Astrocyte of the cerebellum (primary cell): ENCODE measurements around the gene LCAT.

ENCODE experiments used
- DNase-seq: peaks from one replicate; pipeline ENCODE4 v3.0.0-alpha.2; 2011; ENCODE audit warnings: low read depth
- H3K4me3 ChIP-seq: 2 replicates; pipeline ENCODE4 v1.5.1; 2011; ENCODE audit warnings: mild to moderate bottlenecking, low read depth, low read length, moderate library complexity
- CTCF ChIP-seq: IDR thresholded peaks from 2 replicates; pipeline ENCODE4 v1.5.1; 2012; ENCODE audit warnings: low read length, low read depth, moderate library complexity, mild to moderate bottlenecking; ENCODE audit errors: missing control alignments
- in situ Hi-C: cut with HindIII; loops from 2 replicates; pipeline ENCODE4 v1.10.0; 2017; ENCODE audit warnings: low sequenced_read_pairs

The LCAT gene, protein sequence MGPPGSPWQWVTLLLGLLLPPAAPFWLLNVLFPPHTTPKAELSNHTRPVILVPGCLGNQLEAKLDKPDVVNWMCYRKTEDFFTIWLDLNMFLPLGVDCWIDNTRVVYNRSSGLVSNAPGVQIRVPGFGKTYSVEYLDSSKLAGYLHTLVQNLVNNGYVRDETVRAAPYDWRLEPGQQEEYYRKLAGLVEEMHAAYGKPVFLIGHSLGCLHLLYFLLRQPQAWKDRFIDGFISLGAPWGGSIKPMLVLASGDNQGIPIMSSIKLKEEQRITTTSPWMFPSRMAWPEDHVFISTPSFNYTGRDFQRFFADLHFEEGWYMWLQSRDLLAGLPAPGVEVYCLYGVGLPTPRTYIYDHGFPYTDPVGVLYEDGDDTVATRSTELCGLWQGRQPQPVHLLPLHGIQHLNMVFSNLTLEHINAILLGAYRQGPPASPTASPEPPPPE

DNA sequence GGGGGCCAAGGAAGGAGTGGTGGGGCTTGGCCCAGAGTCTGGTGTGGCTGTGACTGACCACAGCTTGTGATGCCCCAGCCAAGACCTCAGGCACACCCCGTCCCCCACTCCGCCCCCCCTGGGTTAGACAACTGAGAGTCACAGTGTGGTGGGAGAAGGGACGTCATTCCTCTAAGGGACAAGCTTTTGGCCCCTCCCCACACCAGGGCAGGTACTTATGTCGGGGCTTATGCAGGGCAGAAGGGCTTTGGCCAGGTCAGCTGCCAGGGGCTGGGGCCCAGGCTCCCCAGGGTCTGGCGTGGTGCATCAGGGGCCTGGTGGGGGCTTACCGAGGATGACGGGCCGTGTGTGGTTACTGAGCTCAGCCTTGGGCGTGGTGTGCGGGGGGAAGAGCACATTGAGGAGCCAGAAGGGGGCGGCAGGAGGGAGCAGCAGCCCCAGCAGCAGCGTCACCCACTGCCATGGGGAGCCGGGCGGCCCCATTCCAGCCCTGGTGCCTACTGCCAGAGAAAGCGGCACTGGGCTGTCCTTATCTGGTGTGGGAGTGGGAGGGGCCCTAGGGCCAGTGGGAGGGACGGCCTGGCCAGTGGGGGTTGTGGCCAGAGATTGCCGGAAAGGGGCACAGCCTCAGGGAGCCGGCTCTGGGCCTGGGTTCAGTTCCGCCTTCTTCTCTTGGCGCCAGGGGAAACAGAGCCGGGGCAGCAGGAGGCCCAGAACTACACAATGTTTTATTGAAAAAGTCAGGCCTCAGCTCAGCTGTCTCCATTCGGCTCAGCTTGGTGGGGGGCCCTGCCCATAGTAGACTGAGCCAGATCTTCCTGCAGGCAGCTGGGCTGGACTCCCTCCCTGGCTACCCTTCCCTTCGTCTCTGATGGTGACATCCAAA lies at the start of gene LCAT:
LCAT (minus strand) TSS at position 502 of the 886 bp plus-strand sequence; CDS start at position 483, 19 bp downstream.
- no peak for TF ChIP-seq CTCF
- DNase-seq: peak; percentile 55
- no peak within 1 kb of the TSS for H3K4me3 ChIP-seq
- in situ Hi-C loops: no loop called here

- DNase-seq: no peak
- in situ Hi-C loops: no loop called here
- TF ChIP-seq CTCF: peak; percentile 84
- H3K4me3 ChIP-seq: no peak overlapping the region
These were observed 49.5 kb upstream of the LCAT start for GRCh38 chr16:67993207-67994039.

- TF ChIP-seq CTCF: no peak
- H3K4me3 ChIP-seq: no peak overlapping the region
- in situ Hi-C loops: no loop called here
- no peak for DNase-seq
These were observed 48.8 kb upstream of the LCAT start for GRCh38 chr16:67992661-67993206.

- H3K4me3 ChIP-seq: no peak overlapping the region
- in situ Hi-C loops: no loop called here
- DNase-seq: no peak
- no peak for TF ChIP-seq CTCF
These were observed 46.1 kb upstream of the LCAT start for GRCh38 chr16:67990018-67990386.

GRCh38 chr16:67989322-67990017 lies 45.5 kb upstream of the LCAT start:
- in situ Hi-C loops: no loop called here
- no peak overlapping the region for H3K4me3 ChIP-seq
- no peak for TF ChIP-seq CTCF
- DNase-seq: no peak

DNA sequence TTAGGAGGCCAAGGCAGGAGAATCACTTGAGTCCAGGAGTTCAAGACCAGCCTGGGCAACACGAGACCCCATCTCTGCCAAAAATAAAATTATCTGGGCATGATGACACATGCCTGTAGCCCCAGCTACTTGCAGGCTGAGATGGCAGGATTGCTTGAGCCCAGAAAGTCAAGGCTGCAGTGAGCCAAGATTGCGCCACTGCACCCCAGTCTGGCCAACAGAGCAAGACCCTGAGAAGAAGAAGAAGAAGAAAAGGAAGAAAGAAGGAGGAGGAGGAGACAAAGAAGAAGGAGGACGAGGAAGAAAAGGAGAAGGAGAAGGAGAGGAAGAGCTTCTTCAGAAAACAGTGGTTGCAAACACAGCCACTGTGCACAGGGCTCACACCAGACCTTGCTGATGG lies 44.8 kb upstream of the LCAT start:
- H3K4me3 ChIP-seq: no peak overlapping the region
- in situ Hi-C loops: no loop called here
- no peak for TF ChIP-seq CTCF
- no peak for DNase-seq
